CD4-positive, alpha-beta memory T cell (primary cell): ENCODE results near the gene TEPSIN. TPM values are rescaled to one million over a fixed set of nuclear protein-coding genes. Genes with fewer than 3 reads are reported as not detected.

Source experiments
- CTCF ChIA-PET: fragments of 350-600 bp; sonication (Branson Sonifier 250); formaldehyde crosslinking; loops from one replicate; lab custom pipeline; 2021; ENCODE audit warnings: inconsistent platforms; ENCODE audit not compliant: partially characterized antibody; lab: Charles Lee
- POLR2A ChIA-PET: fragments of 350-600 bp; sonication (Branson Sonifier 250); formaldehyde crosslinking; loops from one replicate; lab custom pipeline; 2021; ENCODE audit not compliant: partially characterized antibody; lab: Charles Lee
- DNase-seq, 5 donors: peaks; one replicate each; pipeline versions ENCODE4 v3.0.0 to v3.0.0-alpha.2; 2020 to 2022; ENCODE audit warnings: mixed read lengths in 1 of 5
- H3K27ac ChIP-seq: one replicate; pipeline ENCODE4 v1.7.0; 2013; ENCODE audit warnings: low read depth, low read length
- H3K27me3 ChIP-seq: 2 replicates; pipeline ENCODE4 v1.7.0; 2013; ENCODE audit warnings: mild to moderate bottlenecking, low read length, moderate library complexity; ENCODE audit not compliant: insufficient read depth
- H3K36me3 ChIP-seq: 2 replicates; pipeline ENCODE4 v1.7.0; 2013; ENCODE audit warnings: mild to moderate bottlenecking, low read length, moderate library complexity; ENCODE audit not compliant: insufficient read depth
- H3K4me1 ChIP-seq: 2 replicates; pipeline ENCODE4 v1.7.0; 2013; ENCODE audit warnings: mild to moderate bottlenecking, low read length, moderate library complexity; ENCODE audit not compliant: insufficient read depth
- H3K4me3 ChIP-seq, 2 donors: one replicate each; pipeline ENCODE4 v1.7.0; 2013; ENCODE audit warnings: low read length in 2 of 2, mild to moderate bottlenecking in 1 of 2
- H3K9me3 ChIP-seq, 2 donors: one replicate each; pipeline ENCODE4 v1.7.0; 2013; ENCODE audit warnings: low read length in 2 of 2, control low read depth in 1 of 2; ENCODE audit not compliant: control insufficient read depth in 1 of 2
- H3K27ac Mint-ChIP-seq, 7 donors: one replicate each; pipeline ENCODE4 v1.8.0; 2020 to 2021; ENCODE audit warnings: mixed read lengths in 7 of 7, mild to moderate bottlenecking in 6 of 7, inconsistent platforms in 3 of 7, moderate library complexity in 3 of 7
- H3K27me3 Mint-ChIP-seq, 2 donors: one replicate each; pipeline ENCODE4 v1.8.0; 2020 to 2021; ENCODE audit warnings: mixed read lengths in 2 of 2
- H3K36me3 Mint-ChIP-seq, 2 donors: one replicate each; pipeline ENCODE4 v1.8.0; 2020 to 2021; ENCODE audit warnings: mixed read lengths in 2 of 2, inconsistent platforms in 1 of 2, mild to moderate bottlenecking in 1 of 2
- H3K4me1 Mint-ChIP-seq, 4 donors: one replicate each; pipeline ENCODE4 v1.8.0; 2020 to 2021; ENCODE audit warnings: mixed read lengths in 4 of 4, mild to moderate bottlenecking in 1 of 4
- H3K4me3 Mint-ChIP-seq, 8 donors: one replicate each; pipeline ENCODE4 v1.8.0; 2020 to 2021; ENCODE audit warnings: mixed read lengths in 8 of 8, mild to moderate bottlenecking in 7 of 8, moderate library complexity in 6 of 8, inconsistent platforms in 3 of 8
- H3K9me3 Mint-ChIP-seq, 8 donors: one replicate each; pipeline ENCODE4 v1.8.0; 2020 to 2021; ENCODE audit warnings: mixed read lengths in 8 of 8, mild to moderate bottlenecking in 5 of 8, inconsistent platforms in 3 of 8, moderate library complexity in 1 of 8
- intact Hi-C: fragments of 100-400 bp; cut with micrococcal nuclease; formaldehyde crosslinking; loops from one replicate; pipeline ENCODE4 v1.15.1; 2023
- polyA plus RNA-seq, 2 donors: library from polyadenylated mRNA; unstranded; fragments of 300-500 nt; fragmentation: Illumina TruSeq; gene quantifications; one replicate each; pipeline ENCODE4 v1.2.3, GENCODE V29; 2021
- total RNA-seq, 2 experiments: library from RNA; stranded (reverse); gene quantifications; one replicate each; pipeline ENCODE4 v1.2.3, GENCODE V29; 2021

TEPSIN gene
- total and polyA plus RNA-seq, 4 experiments from 2014 or later: 2.0 to 126 (median 58.1) TPM

- Histone ChIP-seq H3K4me3 (no peak overlapping the region), H3K27me3 (no peaks in the 10 kb centered on the region), H3K4me1 (no peaks in the 10 kb centered on the region), H3K27ac (no peak overlapping the region), H3K36me3 (no peaks in the 10 kb centered on the region), H3K9me3 (no peaks in the 10 kb centered on the region)
- intact Hi-C loops: no loop called here
- no peak for DNase-seq
- no peaks in the 10 kb centered on the region for H3K36me3 Mint-ChIP-seq
- no peaks in the 10 kb centered on the region for H3K27me3 Mint-ChIP-seq
- no peak overlapping the region for H3K4me3 Mint-ChIP-seq
- CTCF ChIA-PET: no interaction called here
- no peaks in the 10 kb centered on the region for H3K9me3 Mint-ChIP-seq
- no peaks in the 10 kb centered on the region for H3K4me1 Mint-ChIP-seq
- no peak overlapping the region for H3K27ac Mint-ChIP-seq
- POLR2A ChIA-PET: no interaction called here
Observed at GRCh38 chr17:81197409-81197795, 41.5 kb downstream of the TEPSIN start.

DNA sequence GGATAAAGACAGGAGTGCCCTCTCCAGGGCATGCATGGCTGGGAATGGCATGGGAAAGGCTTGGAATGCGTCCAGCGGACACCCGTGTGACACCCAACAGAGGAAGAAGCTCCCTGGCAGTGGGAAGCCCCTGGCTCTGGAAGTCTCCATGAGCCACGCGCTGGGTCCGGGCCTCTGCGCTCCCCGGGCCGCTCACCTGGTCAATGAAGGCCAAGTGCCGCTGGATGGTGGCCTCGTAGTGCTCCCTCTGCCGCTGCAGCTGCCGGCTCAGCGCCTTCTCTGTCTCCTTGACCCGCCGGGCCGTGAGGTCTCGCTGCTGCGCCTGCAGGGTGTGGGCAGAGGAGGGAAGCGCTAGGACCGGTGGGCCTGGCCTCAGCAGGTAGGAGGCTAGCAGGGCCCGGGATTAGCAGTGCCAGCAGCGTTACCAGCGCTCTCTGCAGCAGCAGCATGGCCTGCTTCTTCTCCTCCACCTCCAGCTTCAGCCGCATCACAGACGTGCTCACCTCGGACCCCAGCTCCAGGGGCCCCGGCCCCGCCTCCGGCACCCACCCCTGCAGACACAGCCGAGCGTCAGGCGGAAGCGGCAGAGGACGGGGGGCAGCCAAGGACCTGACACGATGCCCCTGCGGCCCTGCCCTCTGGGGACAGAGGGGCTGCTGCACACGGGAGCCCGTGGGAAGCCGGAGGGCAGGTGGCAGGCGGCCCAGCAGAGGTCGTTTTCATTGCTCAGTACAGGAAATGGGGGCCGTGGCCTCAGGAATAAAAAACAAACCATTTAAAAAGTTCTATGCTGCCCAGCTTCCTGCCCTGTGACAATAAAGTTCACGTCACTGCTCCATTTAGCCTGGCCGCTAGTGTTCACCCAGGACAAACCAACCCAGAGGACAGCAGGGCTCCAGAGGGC, 42.1 kb downstream of the TEPSIN start:
- ChIA-PET POLR2A (interaction anchor here (0.5 kb wide), 1 partner anchor 419 kb away, joined by 3 read pairs; no protein-coding TSS in a partner anchor), CTCF (no interaction called here)
- H3K27ac Mint-ChIP-seq: no peak overlapping the region
- Histone ChIP-seq H3K27ac (no peak overlapping the region), H3K27me3 (no peaks in the 10 kb centered on the region), H3K36me3 (no peaks in the 10 kb centered on the region), H3K4me3 (no peak overlapping the region), H3K9me3 (no peaks in the 10 kb centered on the region), H3K4me1 (no peaks in the 10 kb centered on the region)
- no peaks in the 10 kb centered on the region for H3K4me1 Mint-ChIP-seq
- intact Hi-C loops: no loop called here
- H3K27me3 Mint-ChIP-seq: no peaks in the 10 kb centered on the region
- H3K4me3 Mint-ChIP-seq: peak overlapping the region in 1 of 8 donors; percentile 48
- H3K9me3 Mint-ChIP-seq: no peaks in the 10 kb centered on the region
- H3K36me3 Mint-ChIP-seq: no peaks in the 10 kb centered on the region
- no peak for DNase-seq

GRCh38 chr17:81195941-81196495, 42.8 kb downstream of the TEPSIN start:
- Histone ChIP-seq H3K9me3 (no peaks in the 10 kb centered on the region), H3K36me3 (no peaks in the 10 kb centered on the region), H3K4me1 (no peaks in the 10 kb centered on the region), H3K27me3 (no peaks in the 10 kb centered on the region), H3K4me3 (no peak overlapping the region), H3K27ac (no peak overlapping the region)
- H3K4me1 Mint-ChIP-seq: no peaks in the 10 kb centered on the region
- DNase-seq: no peak
- no peaks in the 10 kb centered on the region for H3K27me3 Mint-ChIP-seq
- intact Hi-C loops: no loop called here
- no peaks in the 10 kb centered on the region for H3K9me3 Mint-ChIP-seq
- ChIA-PET CTCF (no interaction called here), POLR2A (no interaction called here)
- no peak overlapping the region for H3K27ac Mint-ChIP-seq
- H3K36me3 Mint-ChIP-seq: no peaks in the 10 kb centered on the region
- no peak overlapping the region for H3K4me3 Mint-ChIP-seq

DNA sequence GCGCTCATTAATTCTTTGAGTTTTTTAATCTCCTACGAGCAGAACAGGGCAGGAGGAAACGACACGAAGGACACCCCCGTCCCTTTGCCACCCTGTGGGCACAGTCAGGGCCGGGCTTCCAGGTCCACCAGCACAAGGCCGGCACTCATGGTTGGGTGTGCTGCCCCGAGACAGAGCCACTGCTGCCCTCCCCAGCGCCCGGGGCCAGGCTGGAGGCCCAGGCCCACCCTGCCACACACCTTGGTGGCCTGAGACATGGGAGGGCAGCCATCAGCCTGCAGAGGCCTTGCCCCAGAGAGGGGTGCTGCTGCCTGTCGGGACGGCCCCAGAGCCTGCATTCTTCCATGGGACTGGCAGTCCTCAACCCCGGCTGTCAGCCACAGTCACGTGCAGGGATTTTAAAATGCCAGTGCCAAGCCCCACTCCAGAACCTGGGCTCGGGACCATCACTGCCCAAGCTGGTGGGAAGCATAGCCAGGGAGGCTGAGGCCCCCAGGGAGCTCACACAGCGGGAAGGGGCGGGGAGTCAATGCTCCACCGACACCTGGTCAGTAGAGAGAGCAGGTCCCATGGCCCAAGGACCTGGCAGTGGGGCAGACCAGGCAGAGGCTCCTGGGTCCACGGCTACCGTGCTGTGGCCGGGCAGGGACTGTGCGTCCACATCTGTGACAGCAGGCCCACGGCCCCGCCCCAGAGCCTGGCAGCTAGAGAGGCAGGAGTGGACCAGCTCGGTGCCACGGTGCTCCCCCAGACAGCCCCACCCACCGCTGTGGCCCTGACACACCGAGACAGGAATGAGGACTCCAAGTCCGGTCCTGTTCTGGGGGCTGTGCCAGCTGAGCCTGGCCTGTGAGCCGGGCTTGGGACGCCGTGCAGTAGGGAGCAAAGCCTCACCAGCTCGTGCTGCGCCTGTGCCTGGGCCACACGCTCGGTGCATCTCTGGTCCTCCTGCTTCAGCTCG, 43.6 kb downstream of the TEPSIN start:
- CTCF ChIA-PET: no interaction called here
- Mint-ChIP-seq H3K4me1 (no peaks in the 10 kb centered on the region), H3K4me3 (no peak overlapping the region), H3K9me3 (no peaks in the 10 kb centered on the region), H3K27me3 (no peaks in the 10 kb centered on the region), H3K36me3 (no peaks in the 10 kb centered on the region), H3K27ac (no peak overlapping the region)
- Histone ChIP-seq H3K27me3 (no peaks in the 10 kb centered on the region), H3K27ac (no peak overlapping the region), H3K36me3 (no peaks in the 10 kb centered on the region), H3K9me3 (no peaks in the 10 kb centered on the region), H3K4me1 (no peaks in the 10 kb centered on the region), H3K4me3 (no peak overlapping the region)
- no peak for DNase-seq
- intact Hi-C loops: no loop called here
- POLR2A ChIA-PET: no interaction called here

- Mint-ChIP-seq H3K27ac (no peak overlapping the region), H3K9me3 (no peaks in the 10 kb centered on the region), H3K4me1 (no peaks in the 10 kb centered on the region), H3K36me3 (no peaks in the 10 kb centered on the region), H3K27me3 (no peaks in the 10 kb centered on the region), H3K4me3 (no peak overlapping the region)
- Histone ChIP-seq H3K9me3 (no peaks in the 10 kb centered on the region), H3K27me3 (no peaks in the 10 kb centered on the region), H3K4me1 (no peaks in the 10 kb centered on the region), H3K4me3 (no peak overlapping the region), H3K36me3 (no peaks in the 10 kb centered on the region), H3K27ac (no peak overlapping the region)
- DNase-seq: no peak
- ChIA-PET POLR2A (no interaction called here), CTCF (no interaction called here)
- intact Hi-C loops: no loop called here
Observed at GRCh38 chr17:81194225-81194760, 44.6 kb downstream of the TEPSIN start.

DNA sequence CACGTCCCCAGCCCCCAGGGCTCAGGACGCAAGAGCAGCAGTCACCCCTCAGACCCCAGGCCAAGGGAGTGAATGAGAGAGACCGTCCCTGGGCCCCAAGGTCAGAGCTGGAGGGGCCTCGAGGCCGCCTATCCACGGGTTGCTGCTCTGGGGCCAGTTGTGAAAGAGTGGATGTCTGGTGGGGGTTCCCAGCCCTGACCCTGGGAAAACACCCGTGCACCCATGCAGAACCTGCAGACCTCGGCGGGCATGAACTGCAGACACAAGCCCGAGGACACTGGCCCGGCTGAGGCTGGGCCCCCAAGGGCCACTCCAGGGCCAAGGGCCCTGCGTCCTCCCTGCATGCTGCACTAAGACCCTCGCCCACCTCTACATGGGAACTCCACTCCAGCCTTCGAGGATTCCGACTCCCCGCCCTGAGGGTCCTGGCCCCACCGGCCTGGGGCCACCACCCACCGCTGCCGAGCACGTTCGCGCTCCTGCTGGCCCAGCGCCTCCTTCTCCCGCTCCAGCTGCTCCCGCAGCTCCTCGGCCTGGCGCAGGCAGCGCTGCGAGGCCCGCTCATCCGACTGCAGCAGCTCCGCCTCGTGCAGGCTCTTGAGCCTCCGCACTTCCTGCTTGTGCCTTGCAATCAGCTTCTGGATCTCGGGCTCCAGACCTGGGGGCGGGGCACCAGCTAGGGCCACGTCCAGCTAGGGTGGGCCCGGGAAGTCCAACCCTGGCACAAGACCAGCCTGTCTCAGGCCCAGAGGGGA, 45.2 kb downstream of the TEPSIN start:
- H3K36me3 Mint-ChIP-seq: peaks cover 0 to 1% of the 10 kb centered on the region in 2 donors
- Histone ChIP-seq H3K4me3 (no peak overlapping the region), H3K36me3 (no peaks in the 10 kb centered on the region), H3K9me3 (no peaks in the 10 kb centered on the region), H3K27me3 (no peaks in the 10 kb centered on the region), H3K27ac (no peak overlapping the region), H3K4me1 (no peaks in the 10 kb centered on the region)
- no peak overlapping the region for H3K4me3 Mint-ChIP-seq
- ChIA-PET POLR2A (no interaction called here), CTCF (no interaction called here)
- no peaks in the 10 kb centered on the region for H3K4me1 Mint-ChIP-seq
- no peak for DNase-seq
- no peaks in the 10 kb centered on the region for H3K9me3 Mint-ChIP-seq
- H3K27me3 Mint-ChIP-seq: no peaks in the 10 kb centered on the region
- no peak overlapping the region for H3K27ac Mint-ChIP-seq
- intact Hi-C loops: no loop called here
